GM18907 (cell line): ENCODE measurements around the gene GPATCH2.

Experiments used
- ATAC-seq: cut with Tn5 transposase; IDR thresholded peaks from one replicate; pipeline ENCODE4 v1.9.1; 2021; ENCODE audit warnings: mild to moderate bottlenecking, moderate library complexity; ENCODE audit not compliant: unreplicated experiment

GPATCH2 gene

DNA sequence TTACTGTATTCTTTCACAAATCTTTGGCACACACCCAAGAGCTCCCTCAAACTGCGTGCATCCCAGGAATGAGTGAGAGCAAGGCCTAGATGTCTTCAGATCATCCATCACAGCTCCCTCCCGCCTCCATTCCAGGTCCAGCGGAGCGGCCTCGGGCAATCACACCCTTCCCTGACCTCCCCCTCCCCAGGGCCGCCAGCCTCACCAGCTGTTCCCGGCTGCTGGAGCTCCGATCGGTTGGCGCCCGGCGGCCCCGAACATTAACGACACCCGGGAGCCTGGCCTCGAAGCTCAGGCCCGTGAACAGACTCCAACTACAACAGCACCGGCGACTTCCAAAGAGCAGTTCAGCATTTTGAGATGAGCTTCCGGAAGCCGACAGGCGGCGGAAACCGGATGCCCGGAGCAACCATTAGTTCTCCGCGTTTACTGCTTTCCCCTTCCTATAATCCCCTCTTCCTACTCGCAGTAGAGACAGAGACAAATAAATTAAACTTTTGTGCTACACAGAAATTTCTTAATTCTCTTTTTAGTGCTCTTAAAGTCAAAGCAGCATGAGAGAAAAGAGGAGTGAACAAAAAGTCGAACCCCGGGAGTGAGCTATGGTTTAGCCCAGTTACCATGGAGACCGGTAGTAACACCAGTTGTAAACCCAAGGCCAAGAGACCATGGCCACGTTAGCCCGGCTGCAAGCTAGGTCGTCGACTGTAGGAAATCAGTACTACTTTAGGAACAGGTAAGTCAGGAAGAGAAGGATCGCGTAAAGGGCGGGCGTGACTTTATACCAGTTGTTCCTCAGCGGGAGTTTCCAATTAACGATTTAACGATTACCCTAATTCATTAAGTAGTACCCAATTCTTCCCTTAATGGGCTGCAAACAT, at the start of gene GPATCH2, which contains the start of gene SPATA17:
Gene GPATCH2, minus strand, starts transcription at position 380 of the 881 bp plus-strand sequence. Its CDS starts 119 bp downstream, at position 261.
Gene SPATA17, plus strand, starts transcription at position 634 of the 881 bp plus-strand sequence. Its CDS starts 35 bp downstream, at position 669.
- ATAC-seq: peak; percentile 98

DNA sequence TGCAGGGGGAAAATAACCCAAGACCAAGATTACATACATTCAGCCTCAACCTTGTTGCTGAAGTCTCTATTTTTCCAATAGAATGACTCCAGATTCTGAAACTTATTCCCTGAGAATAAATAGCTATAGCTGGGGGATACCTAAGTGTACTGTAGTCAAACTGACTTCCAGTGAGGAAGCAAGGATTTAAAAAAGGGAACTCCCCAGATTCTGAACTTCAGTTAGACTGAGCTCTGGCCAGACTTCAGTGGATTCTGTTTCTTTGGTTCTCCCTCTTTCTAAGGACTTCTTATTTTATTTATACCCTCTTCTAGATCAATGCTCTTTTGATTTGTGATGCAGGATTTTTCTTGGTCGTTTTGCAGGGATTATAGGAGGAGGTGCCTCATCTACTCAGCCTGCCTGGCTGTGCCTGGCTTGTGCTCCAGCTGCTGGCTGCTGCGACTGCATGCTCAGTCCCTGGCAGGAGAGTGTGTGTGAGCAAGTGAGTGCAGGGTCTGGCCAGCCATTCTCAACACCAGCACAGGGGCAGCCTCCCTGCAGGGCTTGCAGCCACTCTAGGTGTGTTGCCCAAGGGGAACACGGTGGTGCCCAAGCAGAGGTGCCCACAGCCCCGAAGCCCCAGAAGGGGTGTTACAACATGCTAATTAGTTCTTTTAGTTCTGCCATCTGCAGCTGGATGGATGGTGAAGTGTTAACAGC, 43.3 kb upstream of the GPATCH2 start:
- no peak for ATAC-seq

DNA sequence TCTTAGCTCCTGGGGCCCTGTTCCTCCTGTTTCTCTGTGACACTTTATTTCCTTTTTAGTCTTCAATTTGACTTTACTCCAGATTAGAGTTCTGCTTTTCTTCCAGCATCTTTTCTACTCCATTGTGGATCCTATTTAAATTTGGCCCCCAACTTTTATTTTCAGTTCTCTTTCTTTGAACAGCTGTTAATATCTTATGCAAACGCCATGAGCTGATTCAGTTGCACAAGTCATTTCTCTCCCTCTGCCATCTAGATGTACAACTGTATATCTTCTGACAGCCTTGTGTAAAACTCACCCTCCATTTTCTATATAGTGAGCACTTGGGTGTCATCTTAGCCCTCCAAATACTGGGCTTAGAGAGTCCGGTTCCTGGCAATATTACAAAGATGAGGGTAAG, 42.5 kb upstream of the GPATCH2 start:
- ATAC-seq: peak; percentile 76

DNA sequence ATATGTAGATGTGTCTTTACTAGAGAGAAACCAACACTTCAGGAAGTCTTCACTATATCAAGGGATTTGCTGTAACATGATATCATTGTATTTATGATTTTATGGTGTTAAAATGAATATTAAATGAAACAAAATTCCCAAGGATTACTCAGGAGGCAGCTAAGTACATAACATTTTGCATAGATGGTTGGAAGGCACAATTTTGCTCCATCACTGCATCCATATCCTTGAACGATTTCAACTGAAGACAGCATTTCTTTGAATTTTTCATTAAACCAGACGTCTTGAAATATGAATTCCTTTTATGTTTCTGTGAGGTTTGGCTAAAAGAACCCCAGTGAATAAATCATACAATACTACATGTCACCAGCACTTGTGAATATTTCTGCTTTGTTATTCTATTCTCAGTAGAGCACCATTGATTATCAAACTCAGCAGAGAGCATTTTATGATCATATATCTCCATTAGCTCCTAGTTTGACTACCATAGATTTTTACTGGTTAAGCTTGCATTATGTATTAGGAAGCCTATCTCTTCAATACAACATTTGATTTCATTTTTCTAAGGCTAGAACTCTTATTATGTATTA, 37.6 kb upstream of the GPATCH2 start:
- ATAC-seq: no peak

DNA sequence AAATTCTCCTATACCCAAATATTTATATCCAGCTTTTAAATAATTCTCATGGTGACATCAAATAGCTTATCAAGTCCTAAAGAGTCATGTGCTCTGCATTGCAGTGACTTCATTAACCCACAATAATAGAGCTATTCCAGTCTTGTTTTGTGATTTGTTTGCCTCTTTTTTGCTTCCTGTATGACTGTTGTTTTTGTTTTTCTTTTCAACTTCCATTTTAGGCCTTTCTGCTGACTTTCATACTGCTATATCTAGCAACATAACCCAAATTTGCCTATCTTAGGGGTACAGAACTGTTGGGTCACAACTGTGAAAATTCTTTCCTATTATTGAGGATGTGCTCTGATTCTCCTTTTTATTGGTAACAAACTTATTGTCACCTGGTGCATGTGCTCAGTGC, 30.5 kb upstream of the GPATCH2 start:
- ATAC-seq: no peak

DNA sequence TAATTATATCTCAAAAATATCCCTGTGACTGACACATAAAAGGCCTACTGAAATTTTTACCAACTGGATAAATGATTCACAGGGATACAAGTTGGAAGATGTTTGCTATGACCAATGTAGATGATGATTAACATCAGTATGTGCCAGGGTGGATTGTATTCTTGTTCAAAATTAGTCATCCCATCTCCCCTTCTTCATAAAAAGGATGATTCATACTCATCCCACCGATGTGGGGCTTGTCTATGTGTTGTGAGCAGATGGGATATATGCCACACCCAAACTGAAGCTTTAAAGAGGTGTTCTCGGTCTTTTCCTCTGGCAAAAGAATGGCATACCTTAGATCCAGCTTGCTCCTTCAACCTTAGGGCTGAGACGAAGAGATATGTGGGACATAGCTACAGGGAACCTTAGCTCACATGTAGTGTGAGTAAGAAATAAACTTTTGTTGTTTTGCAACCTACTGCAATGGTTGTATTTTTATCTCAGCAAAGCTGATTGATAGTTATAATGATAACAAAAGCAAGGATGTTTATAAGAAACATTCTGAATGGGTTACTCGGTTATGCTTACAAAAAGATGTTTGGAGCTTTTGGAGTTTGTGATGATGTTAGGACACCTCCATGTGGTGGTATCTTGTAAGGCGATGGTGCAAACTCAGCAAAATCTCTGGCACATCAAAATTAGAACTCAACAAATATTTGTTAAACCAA, 29.6 kb upstream of the GPATCH2 start:
- peak; percentile 71 for ATAC-seq

DNA sequence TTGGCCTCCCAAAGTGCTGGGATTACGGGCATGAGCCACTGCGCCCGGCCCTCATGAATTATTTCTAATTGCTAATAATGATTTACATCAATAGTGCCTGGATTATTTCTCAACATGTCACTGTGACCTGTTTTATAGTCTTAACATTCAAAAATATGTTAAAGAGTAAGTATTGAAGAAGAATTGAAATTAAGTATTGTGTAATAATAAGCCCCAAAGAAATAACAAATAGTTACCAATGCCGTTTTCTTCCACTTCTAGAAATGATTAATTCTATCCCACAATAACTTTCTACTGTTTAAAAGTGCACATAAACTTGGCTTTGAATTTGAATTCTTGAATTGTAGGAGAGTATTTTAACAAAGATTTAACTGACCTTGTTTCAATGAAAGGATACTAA, 19.8 kb upstream of the GPATCH2 start:
- ATAC-seq: no peak

DNA sequence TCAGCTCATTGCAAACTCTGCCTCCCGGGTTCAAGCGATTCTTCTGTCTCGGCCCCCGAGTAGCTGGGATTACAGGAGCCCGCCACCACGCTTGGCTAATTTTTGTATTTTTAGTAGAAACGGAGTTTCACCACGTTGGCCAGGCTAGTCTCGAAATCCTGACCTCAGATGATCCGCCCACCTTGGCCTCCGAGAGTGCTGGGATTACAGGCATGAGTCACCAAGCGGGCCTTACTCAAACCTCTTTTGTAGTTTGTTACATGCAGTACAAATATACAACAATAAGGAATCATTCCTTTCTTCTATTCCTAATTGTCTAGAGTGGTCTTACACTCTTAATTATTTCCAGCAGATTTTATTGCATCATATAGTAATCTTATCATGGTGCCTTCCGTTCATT, 16.9 kb upstream of the GPATCH2 start:
- no peak for ATAC-seq

DNA sequence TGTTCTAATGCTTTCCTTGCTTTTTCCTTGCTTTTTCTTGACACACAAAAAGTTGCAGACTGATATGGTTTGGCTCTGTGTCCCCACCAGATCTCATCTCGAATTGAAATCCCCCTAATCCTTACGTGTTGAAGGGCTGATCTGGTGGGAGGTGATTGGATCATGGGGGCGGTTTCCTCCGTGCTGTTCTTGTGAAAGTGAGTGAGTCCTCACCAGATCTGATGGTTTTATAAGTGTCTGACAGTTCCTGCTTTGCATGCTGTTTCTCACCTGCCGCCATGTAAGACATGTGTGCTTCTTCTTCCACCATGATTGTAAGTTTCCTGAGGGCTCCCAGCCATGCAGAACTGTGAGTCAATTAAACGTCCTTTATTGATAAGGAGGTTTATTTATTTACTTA, 11.6 kb upstream of the GPATCH2 start:
- ATAC-seq: no peak

DNA sequence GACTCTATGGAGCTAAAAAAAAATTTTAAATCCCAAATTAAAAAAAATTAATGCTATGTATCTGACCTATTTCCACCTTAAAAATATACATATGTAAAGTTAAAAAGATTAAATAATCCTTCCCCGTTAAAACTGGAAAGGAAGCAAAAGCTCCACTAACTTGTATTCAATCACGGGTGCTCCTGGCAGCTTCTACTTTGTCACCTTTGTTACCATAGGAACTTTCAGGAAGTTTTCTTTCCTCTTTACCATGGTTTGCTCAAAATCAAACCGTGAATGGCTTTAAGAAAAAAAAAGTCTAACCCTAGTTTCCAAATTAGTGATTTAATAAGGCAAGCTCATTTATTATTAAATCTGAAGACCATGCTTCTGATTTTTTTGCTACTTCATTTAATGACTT, 3.5 kb downstream of the GPATCH2 start:
- no peak for ATAC-seq

DNA sequence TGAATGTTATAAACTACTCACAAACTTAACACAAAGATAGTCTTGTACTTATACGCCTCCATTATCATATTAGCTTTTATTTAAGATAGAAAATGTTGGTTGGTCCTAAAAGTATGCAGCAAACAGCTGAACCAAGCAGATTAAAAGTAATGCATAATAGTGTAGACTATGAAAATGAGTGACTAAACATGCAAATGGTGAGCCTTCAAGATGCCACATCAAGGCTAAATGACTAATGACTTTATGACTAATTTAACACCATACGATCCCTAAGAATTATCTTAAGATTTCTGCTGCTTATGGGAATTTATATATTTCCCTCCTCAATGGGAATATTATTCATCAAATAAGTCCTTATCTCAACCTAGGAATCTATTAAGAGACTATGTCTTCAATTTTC, 4.6 kb downstream of the GPATCH2 start:
- ATAC-seq: no peak

DNA sequence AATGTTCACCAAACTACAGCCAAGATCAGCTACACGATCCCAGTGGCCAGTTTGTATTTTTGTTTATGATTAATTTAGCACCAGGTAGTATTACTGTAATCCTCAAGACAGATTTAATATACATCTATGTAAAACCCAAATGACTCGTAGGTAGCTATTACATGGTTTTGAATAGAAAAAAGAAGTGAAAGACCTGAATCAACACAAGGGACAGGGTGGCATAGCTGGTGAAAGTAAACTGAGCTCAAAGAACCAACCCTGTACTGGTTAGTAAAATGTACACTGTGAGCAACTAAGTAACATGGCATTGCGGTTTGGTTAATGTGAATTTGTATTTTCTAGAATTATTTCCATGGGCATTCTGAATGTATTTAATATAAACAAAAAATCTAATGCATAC, 8.8 kb downstream of the GPATCH2 start:
- peak; percentile 44 for ATAC-seq

DNA sequence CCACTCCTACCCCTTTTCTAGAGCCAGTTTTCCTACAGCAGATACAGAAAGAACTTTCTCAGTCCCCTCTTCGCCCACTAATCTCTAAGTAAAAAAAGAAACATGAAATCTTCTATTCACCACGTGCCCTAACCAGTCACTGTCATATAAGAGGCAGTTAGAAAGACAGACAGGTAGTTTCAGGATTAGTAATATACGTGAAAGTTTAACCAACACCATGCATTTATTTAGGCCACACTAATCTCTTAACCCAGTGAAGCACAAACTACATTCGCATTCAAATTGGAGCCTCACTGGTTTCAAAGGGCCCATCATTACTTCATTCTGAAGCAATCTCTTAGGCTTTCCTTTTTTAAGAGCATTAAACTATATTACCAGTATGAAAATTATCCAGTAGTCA, 10.1 kb downstream of the GPATCH2 start:
- ATAC-seq: peak; percentile 100

DNA sequence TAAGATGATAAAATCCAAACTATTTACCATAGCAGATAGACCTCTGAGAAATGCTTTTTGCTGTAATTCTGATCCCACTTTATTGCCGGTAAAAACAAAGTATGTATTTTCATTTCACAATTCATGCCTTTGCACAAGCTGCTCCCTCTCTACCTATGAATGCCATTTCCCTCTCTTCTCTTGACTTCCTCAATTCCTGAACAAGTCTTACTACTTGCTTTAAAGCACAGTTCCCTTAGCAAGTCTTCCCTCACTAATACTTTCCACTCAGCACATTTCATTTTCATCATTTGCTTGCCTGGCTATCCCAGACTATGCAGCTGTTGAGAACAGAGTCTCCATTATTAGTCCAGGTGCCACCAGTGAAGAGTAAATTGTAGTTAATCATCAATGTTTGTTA, 13.8 kb downstream of the GPATCH2 start:
- ATAC-seq: no peak

DNA sequence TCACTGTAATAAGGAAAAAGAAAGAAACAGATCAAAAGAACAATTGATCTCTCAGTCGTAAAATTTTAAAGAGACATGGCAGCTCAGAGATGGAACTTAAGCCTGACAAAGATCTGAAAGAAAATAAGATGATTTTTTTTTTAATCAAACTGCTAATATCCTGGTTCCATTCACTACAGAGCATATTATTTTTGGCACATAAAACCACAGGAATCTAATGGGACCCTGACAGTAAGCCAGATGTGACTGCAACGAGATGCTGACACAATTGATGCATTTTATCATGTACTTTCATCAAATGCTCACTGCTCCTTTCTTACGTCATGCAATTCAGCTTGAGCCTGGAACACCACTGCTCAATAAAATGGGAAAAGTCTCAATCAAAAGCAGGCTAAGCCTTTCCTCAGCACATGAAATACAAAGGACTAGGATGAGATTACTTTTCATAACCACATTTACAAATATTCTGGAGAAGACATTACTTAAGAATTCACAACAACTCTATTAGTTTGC, 16.6 kb downstream of the GPATCH2 start:
- ATAC-seq: no peak

DNA sequence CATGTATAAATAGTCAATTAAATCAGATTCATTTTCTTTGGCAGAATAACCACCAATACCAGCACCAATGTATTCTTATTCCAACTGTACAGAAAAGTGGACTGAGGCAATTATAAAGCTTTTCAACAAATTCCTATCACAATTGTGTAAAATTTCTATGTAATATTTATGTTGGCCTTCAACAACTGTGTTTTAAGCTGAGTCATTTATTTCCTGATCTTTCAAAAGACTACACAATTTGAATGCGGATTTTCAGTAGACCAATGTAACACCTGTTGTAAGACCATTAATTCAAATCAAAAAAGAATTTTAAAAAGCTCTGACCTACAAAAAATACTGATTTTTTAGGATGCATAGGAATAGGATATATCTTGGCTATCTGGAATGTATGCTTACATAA, 25.5 kb downstream of the GPATCH2 start:
- no peak for ATAC-seq

DNA sequence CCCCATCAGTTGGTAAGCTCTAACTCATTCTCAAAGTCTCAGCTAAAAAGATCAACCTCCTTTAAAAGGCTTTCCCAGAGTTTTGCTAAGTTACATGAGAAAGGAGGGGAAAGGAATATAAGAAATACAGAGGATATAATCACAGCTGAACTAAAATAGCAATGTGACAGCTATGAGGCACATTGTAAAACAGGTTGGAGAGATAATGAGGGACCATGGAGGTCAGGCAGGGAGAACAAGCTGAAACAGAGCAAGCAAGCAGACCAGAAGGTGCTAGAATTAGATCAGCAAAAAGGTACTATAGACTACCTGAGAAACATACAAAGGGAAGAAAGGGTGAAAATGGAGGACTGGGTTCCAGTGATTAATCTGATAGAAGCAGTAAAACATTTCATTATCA, 28.5 kb downstream of the GPATCH2 start:
- ATAC-seq: no peak

DNA sequence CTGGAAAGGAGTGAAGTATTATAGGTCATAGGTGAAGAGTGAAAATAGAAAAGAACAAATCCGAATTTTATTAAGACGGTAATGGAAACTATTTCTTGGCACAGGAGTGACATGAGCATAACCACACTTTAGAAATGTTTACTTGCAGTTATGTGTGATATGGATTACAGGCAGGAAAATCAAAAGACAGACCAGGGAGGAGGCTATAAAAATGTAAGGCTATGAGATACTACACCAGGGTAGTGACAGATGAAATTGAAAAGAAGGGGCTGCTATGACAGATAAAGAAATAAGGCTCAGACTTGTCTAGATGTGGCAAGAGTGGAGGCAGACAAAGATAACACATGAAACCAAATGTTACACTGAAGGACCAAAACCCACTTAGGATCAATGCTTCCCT, 31.7 kb downstream of the GPATCH2 start:
- ATAC-seq: no peak

DNA sequence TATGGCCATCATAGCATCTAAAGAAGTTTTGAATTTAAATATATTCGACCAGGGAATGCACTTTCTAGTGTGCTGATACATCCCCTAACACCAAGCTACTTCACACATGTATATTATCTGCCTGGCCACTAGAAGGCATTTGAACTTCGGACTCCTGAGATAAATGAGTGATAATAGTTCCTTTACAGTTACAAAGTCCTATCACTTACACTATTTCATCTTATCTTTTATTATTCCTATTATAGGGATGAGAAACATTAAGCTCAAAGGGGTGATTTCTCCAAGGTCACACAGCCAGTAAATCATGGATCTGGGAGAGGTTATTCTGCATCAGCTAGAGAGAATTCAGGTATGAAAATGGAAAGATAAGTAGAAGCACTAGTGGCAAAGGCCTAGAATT, 40.3 kb downstream of the GPATCH2 start:
- no peak for ATAC-seq

DNA sequence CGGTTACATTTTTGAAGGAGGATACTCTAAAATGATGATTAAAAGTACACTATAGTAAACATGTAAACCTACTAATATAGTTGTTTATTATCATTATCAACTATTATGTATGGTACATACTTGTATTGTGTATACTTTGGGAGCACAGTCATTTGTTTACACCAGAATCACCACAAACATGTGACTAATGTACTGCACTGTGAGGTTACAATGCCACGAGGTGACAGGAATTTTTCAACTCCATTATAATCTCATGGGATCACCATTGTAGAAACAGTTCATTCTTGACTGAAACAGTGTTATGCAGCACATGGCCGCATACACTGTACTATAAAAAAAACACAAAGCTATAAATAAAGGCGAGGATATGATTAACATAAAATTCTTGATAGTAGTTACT, 44.3 kb downstream of the GPATCH2 start:
- ATAC-seq: no peak

DNA sequence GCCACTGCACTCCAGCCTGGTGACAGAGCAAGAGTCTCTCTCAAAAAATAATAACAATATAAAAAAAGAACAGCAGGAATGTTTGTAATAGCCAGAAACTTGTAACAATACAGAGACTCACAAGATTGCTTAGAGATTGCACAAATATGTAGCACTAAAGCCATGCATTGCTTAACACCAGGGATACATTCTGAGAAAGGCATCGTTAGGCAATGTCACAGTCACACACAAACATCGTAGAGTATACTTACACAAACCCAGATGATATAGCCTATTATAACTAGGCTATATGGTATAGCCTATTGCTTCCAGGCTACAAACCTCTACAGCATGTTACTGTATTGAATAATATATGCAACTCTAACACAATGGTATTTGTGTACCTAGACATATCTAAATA, 45.3 kb downstream of the GPATCH2 start:
- ATAC-seq: no peak
